ENCODE measurements around the gene TIMP4. TPM values are rescaled to one million over a fixed set of nuclear protein-coding genes. Genes with fewer than 3 reads are reported as not detected.

The TIMP4 gene
- polyA plus RNA-seq (0.07 to 0.18 TPM (median 0.09 TPM) in 3 replicates), polyA minus RNA-seq (0.42 to 0.66 TPM in 2 of 3 replicates, not detected in the other)
- not detected for polyA plus RNA-seq (2011; ENCODE audit: low read depth)
- 0.10 and 0.14 TPM in 2 replicates for polyA plus RNA-seq (2011; cell fraction: cytosol; rRNA removed)
- not detected in 2 replicates for polyA plus RNA-seq (2011; cell fraction: nucleus; rRNA removed)
- polyA plus RNA-seq (2012; ENCODE audit: low replicate concordance): not detected in 2 replicates
- not detected for polyA minus RNA-seq (2011; cell fraction: cytosol; rRNA and poly(A)+ RNA removed)
- polyA minus RNA-seq (2011; cell fraction: nucleus; rRNA and poly(A)+ RNA removed): not detected in 2 replicates

- FAIRE-seq: no peak
- DNase-seq (ENCODE audit: low read depth, low spot score): no peak
- no peak for TF ChIP-seq EZH2 (IDR thresholded peaks at IDR 0.05; ENCODE audit: low read length)
- TF ChIP-seq, protein P1, sequence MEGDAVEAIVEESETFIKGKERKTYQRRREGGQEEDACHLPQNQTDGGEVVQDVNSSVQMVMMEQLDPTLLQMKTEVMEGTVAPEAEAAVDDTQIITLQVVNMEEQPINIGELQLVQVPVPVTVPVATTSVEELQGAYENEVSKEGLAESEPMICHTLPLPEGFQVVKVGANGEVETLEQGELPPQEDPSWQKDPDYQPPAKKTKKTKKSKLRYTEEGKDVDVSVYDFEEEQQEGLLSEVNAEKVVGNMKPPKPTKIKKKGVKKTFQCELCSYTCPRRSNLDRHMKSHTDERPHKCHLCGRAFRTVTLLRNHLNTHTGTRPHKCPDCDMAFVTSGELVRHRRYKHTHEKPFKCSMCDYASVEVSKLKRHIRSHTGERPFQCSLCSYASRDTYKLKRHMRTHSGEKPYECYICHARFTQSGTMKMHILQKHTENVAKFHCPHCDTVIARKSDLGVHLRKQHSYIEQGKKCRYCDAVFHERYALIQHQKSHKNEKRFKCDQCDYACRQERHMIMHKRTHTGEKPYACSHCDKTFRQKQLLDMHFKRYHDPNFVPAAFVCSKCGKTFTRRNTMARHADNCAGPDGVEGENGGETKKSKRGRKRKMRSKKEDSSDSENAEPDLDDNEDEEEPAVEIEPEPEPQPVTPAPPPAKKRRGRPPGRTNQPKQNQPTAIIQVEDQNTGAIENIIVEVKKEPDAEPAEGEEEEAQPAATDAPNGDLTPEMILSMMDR (optimal IDR thresholded peaks at IDR 0.05 in 1 of 3, IDR thresholded peaks at IDR 0.05 in 1 of 3, conservative IDR thresholded peaks at IDR 0.05 in 1 of 3; ENCODE audit: extremely low read depth in 1 of 3, insufficient read depth in 2 of 3, low read length in 3 of 3): no peak
- Histone ChIP-seq H3K4me3 (ENCODE audit: control insufficient read depth in 2 of 3, extremely low read depth in 1 of 3, insufficient read depth in 2 of 3, low read depth in 1 of 3, low read length in 3 of 3) (peak within 1 kb of the TSS; percentile 25 to 54 (median 30)), H3K36me3 (ENCODE audit: control insufficient read depth in 2 of 2, extremely low read depth in 1 of 2, insufficient read depth in 2 of 2, low read length in 2 of 2) (no peaks in the 10 kb centered on the region), H3K27me3 (ENCODE audit: control insufficient read depth, extremely low read depth, insufficient read depth, low read length) (no peaks in the 10 kb centered on the region), H2AFZ (ENCODE audit: control insufficient read depth, low read length) (peak within 1 kb of the TSS; percentile 58), H3K79me2 (ENCODE audit: control insufficient read depth, insufficient read depth, low read length) (no peaks in the 10 kb centered on the region), H3K9me3 (ENCODE audit: control insufficient read depth, low read depth, low read length) (no peaks in the 10 kb centered on the region), H4K20me1 (ENCODE audit: control insufficient read depth, extremely low read depth, insufficient read depth, low read length) (no peaks in the 10 kb centered on the region), H3K9ac (ENCODE audit: control insufficient read depth, extremely low read depth, insufficient read depth, low read length) (peak within 1 kb of the TSS; percentile 15), H3K9me1 (ENCODE audit: control insufficient read depth, extremely low read depth, insufficient read depth, low read length) (no peaks in the 10 kb centered on the region), H3K27ac (ENCODE audit: control insufficient read depth, insufficient read depth, low read length) (no peak within 1 kb of the TSS), H3K4me1 (ENCODE audit: control insufficient read depth, extremely low read depth, insufficient read depth, low read length) (peaks cover 6% of the 10 kb centered on the region), H3K4me2 (ENCODE audit: control insufficient read depth, extremely low read depth, insufficient read depth, low read depth, low read length) (peak within 1 kb of the TSS; percentile 71)
- dilution Hi-C loops (cut with MboI; ENCODE audit: extremely low pct_ligation_motif_present, low sequenced_read_pairs): no loop called here
Measured at GRCh38 chr3:12158387-12159226, at the start of gene TIMP4. Gene TIMP4, minus strand, starts transcription at chr3:12158912. Its CDS starts 72 bp downstream, at chr3:12158840.

GRCh38 chr3:12205171-12205570, 46.5 kb upstream of the TIMP4 start:
- DNase-seq (ENCODE audit: low read depth, low spot score) (no peak), FAIRE-seq (no peak)
- no peaks in the 10 kb centered on the region for H3K9me1 ChIP-seq (ENCODE audit: control insufficient read depth, extremely low read depth, insufficient read depth, low read length)
- no peaks in the 10 kb centered on the region for H3K4me1 ChIP-seq (ENCODE audit: control insufficient read depth, extremely low read depth, insufficient read depth, low read length)
- no peak overlapping the region for H3K9ac ChIP-seq (ENCODE audit: control insufficient read depth, extremely low read depth, insufficient read depth, low read length)
- H3K9me3 ChIP-seq (ENCODE audit: control insufficient read depth, low read depth, low read length): no peaks in the 10 kb centered on the region
- H2AFZ ChIP-seq (ENCODE audit: control insufficient read depth, low read length): no peak overlapping the region
- TF ChIP-seq, protein P1 (optimal IDR thresholded peaks at IDR 0.05 in 1 of 3, IDR thresholded peaks at IDR 0.05 in 1 of 3, conservative IDR thresholded peaks at IDR 0.05 in 1 of 3; ENCODE audit: extremely low read depth in 1 of 3, insufficient read depth in 2 of 3, low read length in 3 of 3): no peak
- TF ChIP-seq EZH2 (IDR thresholded peaks at IDR 0.05; ENCODE audit: low read length): no peak
- no peak overlapping the region for H3K27ac ChIP-seq (ENCODE audit: control insufficient read depth, insufficient read depth, low read length)
- no peaks in the 10 kb centered on the region for H4K20me1 ChIP-seq (ENCODE audit: control insufficient read depth, extremely low read depth, insufficient read depth, low read length)
- H3K4me3 ChIP-seq (ENCODE audit: control insufficient read depth in 2 of 3, extremely low read depth in 1 of 3, insufficient read depth in 2 of 3, low read depth in 1 of 3, low read length in 3 of 3): no peak overlapping the region
- H3K79me2 ChIP-seq (ENCODE audit: control insufficient read depth, insufficient read depth, low read length): no peaks in the 10 kb centered on the region
- H3K27me3 ChIP-seq (ENCODE audit: control insufficient read depth, extremely low read depth, insufficient read depth, low read length): no peaks in the 10 kb centered on the region
- dilution Hi-C loops (cut with MboI; ENCODE audit: extremely low pct_ligation_motif_present, low sequenced_read_pairs): no loop called here
- no peaks in the 10 kb centered on the region for H3K36me3 ChIP-seq (ENCODE audit: control insufficient read depth in 2 of 2, extremely low read depth in 1 of 2, insufficient read depth in 2 of 2, low read length in 2 of 2)
- H3K4me2 ChIP-seq (ENCODE audit: control insufficient read depth, extremely low read depth, insufficient read depth, low read depth, low read length): no peak overlapping the region
